Measurements from ENCODE around the gene RPN2. TPM values are rescaled to one million over a fixed set of nuclear protein-coding genes. Genes with fewer than 3 reads are reported as not detected.

The RPN2 gene
- polyA plus RNA-seq, 3 donors: 169 to 215 (median 199) TPM

DNA sequence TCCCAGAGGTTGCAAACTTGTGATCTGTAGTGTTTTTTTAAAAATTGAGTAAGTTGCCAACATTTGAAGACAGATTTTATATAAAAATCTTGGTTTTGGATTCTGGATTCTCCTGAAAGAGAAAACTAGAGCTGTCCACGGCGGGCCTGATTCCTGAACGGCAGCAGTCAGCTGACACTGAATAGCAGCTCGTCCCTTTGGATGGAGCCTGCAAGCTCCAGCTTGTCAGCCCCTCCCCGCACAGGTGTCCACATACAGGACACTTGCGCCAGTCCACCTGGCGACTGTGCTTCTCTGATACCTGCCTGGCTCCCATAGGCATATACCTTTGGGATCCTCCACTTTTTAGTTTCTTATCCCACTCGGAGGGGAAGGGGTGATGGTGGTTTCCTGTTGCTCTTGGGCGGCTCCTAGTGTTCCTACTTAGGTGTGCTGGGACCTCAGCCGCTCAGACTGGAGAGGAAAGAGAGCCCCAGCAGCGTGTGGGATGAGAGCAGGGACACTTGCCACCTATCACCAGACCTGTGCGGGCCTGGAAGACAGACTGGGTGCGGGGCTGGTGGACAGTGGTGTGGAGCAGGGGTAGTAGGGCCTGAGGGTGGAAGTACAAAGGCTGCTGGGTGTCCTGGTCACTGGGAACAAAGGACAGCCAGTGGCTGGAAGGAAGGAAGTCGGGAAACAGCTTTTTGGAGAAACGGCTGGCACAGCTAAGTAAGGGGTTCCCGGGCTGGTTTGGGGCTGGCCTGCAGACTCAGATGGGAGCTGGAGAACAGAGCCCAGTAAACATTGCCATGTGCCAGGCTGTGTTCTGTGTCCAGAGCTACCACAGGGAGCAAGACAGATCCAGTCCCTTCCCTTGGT is 64.2 kb downstream of the RPN2 start:
- peaks cover 2% of the 10 kb centered on the region for H3K4me1 Mint-ChIP-seq
- DNase-seq: no peak
- WGBS (ENCODE audit: insufficient coverage): 95% methylated on average over 12 of the region's 16 CpGs
- TF ChIP-seq, protein P1, sequence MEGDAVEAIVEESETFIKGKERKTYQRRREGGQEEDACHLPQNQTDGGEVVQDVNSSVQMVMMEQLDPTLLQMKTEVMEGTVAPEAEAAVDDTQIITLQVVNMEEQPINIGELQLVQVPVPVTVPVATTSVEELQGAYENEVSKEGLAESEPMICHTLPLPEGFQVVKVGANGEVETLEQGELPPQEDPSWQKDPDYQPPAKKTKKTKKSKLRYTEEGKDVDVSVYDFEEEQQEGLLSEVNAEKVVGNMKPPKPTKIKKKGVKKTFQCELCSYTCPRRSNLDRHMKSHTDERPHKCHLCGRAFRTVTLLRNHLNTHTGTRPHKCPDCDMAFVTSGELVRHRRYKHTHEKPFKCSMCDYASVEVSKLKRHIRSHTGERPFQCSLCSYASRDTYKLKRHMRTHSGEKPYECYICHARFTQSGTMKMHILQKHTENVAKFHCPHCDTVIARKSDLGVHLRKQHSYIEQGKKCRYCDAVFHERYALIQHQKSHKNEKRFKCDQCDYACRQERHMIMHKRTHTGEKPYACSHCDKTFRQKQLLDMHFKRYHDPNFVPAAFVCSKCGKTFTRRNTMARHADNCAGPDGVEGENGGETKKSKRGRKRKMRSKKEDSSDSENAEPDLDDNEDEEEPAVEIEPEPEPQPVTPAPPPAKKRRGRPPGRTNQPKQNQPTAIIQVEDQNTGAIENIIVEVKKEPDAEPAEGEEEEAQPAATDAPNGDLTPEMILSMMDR (IDR thresholded peaks at IDR 0.05): no peak
- peak overlapping the region in 4 of 7 donors; percentile 20 to 55 (median 32) for H3K27ac Mint-ChIP-seq
- peaks cover 0 to 3% (median 0%) of the 10 kb centered on the region in 3 donors for H3K27me3 Mint-ChIP-seq (ENCODE audit: low read depth in 3 of 3)
- Histone ChIP-seq H3K27ac (ENCODE audit: low read depth in 1 of 2, low read length in 2 of 2) (peak overlapping the region in 1 of 2 donors; percentile 41), H2AFZ (ENCODE audit: insufficient read depth, low read depth, low read length, poor library complexity, severe bottlenecking) (no peak overlapping the region), H3K27me3 (ENCODE audit: control insufficient read depth in 2 of 2, insufficient read depth in 2 of 2, low read length in 2 of 2) (no peaks in the 10 kb centered on the region), H3K4me3 (replicated peaks in 1 of 3; ENCODE audit: low read depth in 2 of 3, low read length in 3 of 3) (no peak overlapping the region), H4K20me1 (ENCODE audit: insufficient read depth, low read length) (no peaks in the 10 kb centered on the region), H3K36me3 (replicated peaks in 1 of 2; ENCODE audit: control insufficient read depth in 1 of 2, insufficient read depth in 2 of 2, low read length in 2 of 2) (peaks cover 57 to 67% of the 10 kb centered on the region in 2 donors), H3K9me3 (replicated peaks in 1 of 2; ENCODE audit: control insufficient read depth in 1 of 2, insufficient read depth in 1 of 2, low read length in 2 of 2) (no peaks in the 10 kb centered on the region), H3K4me2 (replicated peaks; ENCODE audit: extremely low read depth, low read length, poor library complexity, severe bottlenecking) (no peak overlapping the region), H3K79me2 (ENCODE audit: insufficient read depth, low read length) (no peaks in the 10 kb centered on the region), H3K4me1 (ENCODE audit: control insufficient read depth in 1 of 2, insufficient read depth in 2 of 2, low read length in 2 of 2) (peaks cover 0 to 2% of the 10 kb centered on the region in 2 donors), H3K9ac (ENCODE audit: insufficient read depth, low read length, poor library complexity, severe bottlenecking) (no peak overlapping the region)
- H3K36me3 Mint-ChIP-seq: peaks cover 58 to 63% of the 10 kb centered on the region in 2 donors
- H3K4me3 Mint-ChIP-seq: no peak overlapping the region
- intact Hi-C loops (cut with micrococcal nuclease): no loop called here
- no peaks in the 10 kb centered on the region for H3K9me3 Mint-ChIP-seq

DNA sequence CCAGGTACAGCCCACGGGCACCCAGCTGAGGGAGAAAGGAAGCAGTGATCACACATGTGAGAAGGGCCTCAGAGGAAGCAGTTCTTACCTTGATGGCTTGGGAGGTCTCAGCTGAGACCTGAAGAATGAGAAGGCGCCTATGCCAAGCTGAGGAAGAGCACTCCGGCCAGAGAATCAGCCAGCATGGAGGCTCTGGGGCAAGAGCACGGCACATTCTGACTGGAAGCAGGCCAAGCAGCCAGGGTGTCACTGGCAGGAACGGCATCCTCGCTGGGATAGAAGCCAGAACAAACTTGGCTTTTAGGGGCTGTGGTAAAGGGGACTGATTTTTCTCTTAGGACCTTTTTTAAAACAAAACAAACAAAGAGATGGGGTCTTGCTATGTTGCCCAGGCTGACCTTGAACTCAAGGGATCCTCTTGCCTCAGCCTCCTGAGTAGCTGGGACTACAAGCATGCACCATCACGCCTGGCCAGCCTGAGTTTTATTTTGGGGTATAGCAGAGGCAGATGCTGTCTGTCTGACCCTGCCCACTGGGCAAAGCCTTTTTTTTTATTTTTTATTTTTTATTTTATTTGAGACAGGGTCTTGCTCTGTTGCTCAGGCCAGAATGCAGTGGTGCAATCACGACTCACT is 64.9 kb downstream of the RPN2 start:
- Histone ChIP-seq H2AFZ (ENCODE audit: insufficient read depth, low read depth, low read length, poor library complexity, severe bottlenecking) (no peak overlapping the region), H3K9ac (ENCODE audit: insufficient read depth, low read length, poor library complexity, severe bottlenecking) (no peak overlapping the region), H3K27ac (ENCODE audit: low read depth in 1 of 2, low read length in 2 of 2) (peak overlapping the region in 1 of 2 donors; percentile 41), H3K36me3 (replicated peaks in 1 of 2; ENCODE audit: control insufficient read depth in 1 of 2, insufficient read depth in 2 of 2, low read length in 2 of 2) (peaks cover 50 to 59% of the 10 kb centered on the region in 2 donors), H3K4me2 (replicated peaks; ENCODE audit: extremely low read depth, low read length, poor library complexity, severe bottlenecking) (no peak overlapping the region), H4K20me1 (ENCODE audit: insufficient read depth, low read length) (no peaks in the 10 kb centered on the region), H3K79me2 (ENCODE audit: insufficient read depth, low read length) (no peaks in the 10 kb centered on the region), H3K27me3 (ENCODE audit: control insufficient read depth in 2 of 2, insufficient read depth in 2 of 2, low read length in 2 of 2) (no peaks in the 10 kb centered on the region), H3K9me3 (replicated peaks in 1 of 2; ENCODE audit: control insufficient read depth in 1 of 2, insufficient read depth in 1 of 2, low read length in 2 of 2) (no peaks in the 10 kb centered on the region), H3K4me1 (ENCODE audit: control insufficient read depth in 1 of 2, insufficient read depth in 2 of 2, low read length in 2 of 2) (peaks cover 7 to 8% of the 10 kb centered on the region in 2 donors), H3K4me3 (replicated peaks in 1 of 3; ENCODE audit: low read depth in 2 of 3, low read length in 3 of 3) (no peak overlapping the region)
- peaks cover 9% of the 10 kb centered on the region for H3K4me1 Mint-ChIP-seq
- H3K9me3 Mint-ChIP-seq: no peaks in the 10 kb centered on the region
- TF ChIP-seq, protein P1 (IDR thresholded peaks at IDR 0.05): no peak
- WGBS (ENCODE audit: insufficient coverage): 94% methylated on average over 5 of the region's 8 CpGs
- DNase-seq: no peak
- H3K4me3 Mint-ChIP-seq: no peak overlapping the region
- H3K36me3 Mint-ChIP-seq: peaks cover 51 to 59% of the 10 kb centered on the region in 2 donors
- peaks cover 0 to 3% (median 0%) of the 10 kb centered on the region in 3 donors for H3K27me3 Mint-ChIP-seq (ENCODE audit: low read depth in 3 of 3)
- intact Hi-C loops (cut with micrococcal nuclease): no loop called here
- peak overlapping the region in 5 of 7 donors; percentile 20 to 45 (median 22) for H3K27ac Mint-ChIP-seq

Measured in CD14-positive monocyte (primary cell).